Measurements from ENCODE around the gene NELL1. TPM values are rescaled to one million over a fixed set of nuclear protein-coding genes. Genes with fewer than 3 reads are reported as not detected.
A peak's percentile ranks its signal among the peaks of the same experiment; 100 is the strongest.

NELL1 gene
- total and polyA plus RNA-seq, 4 donors: 11.0 to 57.9 (median 31.2) TPM

- Histone ChIP-seq H3K4me1 (ENCODE audit: control insufficient read depth, insufficient read depth, low read length) (no peaks in the 10 kb centered on the region), H3K36me3 (ENCODE audit: control insufficient read depth, insufficient read depth, low read length) (no peaks in the 10 kb centered on the region), H3K27me3 (ENCODE audit: control insufficient read depth, insufficient read depth, low read length) (no peaks in the 10 kb centered on the region), H3K9me3 (ENCODE audit: control insufficient read depth, insufficient read depth, low read length) (no peaks in the 10 kb centered on the region), H3K27ac (ENCODE audit: low read depth, low read length) (no peak overlapping the region), H3K4me3 (ENCODE audit: low read depth, low read length) (no peak overlapping the region)
- WGBS (ENCODE audit: insufficient coverage): no CpG with 5 or more reads among the region's 1 CpG
- no peak for DNase-seq (ENCODE audit: low read depth in 4 of 6, low spot score in 6 of 6)
Observed at GRCh38 chr11:21546703-21547102, 877.3 kb downstream of the NELL1 start.

GRCh38 chr11:21552911-21553310, 883.5 kb downstream of the NELL1 start:
- Histone ChIP-seq H3K27ac (ENCODE audit: low read depth, low read length) (no peak overlapping the region), H3K27me3 (ENCODE audit: control insufficient read depth, insufficient read depth, low read length) (no peaks in the 10 kb centered on the region), H3K4me1 (ENCODE audit: control insufficient read depth, insufficient read depth, low read length) (no peaks in the 10 kb centered on the region), H3K9me3 (ENCODE audit: control insufficient read depth, insufficient read depth, low read length) (no peaks in the 10 kb centered on the region), H3K36me3 (ENCODE audit: control insufficient read depth, insufficient read depth, low read length) (no peaks in the 10 kb centered on the region), H3K4me3 (ENCODE audit: low read depth, low read length) (no peak overlapping the region)
- DNase-seq (ENCODE audit: low read depth in 4 of 6, low spot score in 6 of 6): peak in 2 of 6 donors; percentile 35 to 44
- WGBS (ENCODE audit: insufficient coverage): no CpG with 5 or more reads among the region's 1 CpG

DNA sequence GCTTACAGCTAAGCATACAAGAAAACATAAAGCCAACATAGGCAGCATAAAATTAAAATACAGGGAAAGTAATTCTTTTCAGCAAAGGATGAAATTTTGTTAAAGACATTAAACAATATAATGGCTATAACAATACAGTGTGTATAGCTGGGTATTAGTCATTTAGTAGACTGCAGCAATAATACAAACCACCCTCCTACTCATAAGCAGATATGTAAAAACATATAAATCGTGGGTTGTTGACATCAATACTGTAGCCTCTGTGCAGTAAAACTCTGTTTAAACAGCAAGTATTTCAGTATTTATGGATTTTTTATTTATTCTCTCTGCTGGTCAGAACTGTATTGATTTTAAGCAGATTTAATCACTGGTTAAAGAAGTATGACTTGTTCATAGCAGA, 884.4 kb downstream of the NELL1 start:
- no peaks in the 10 kb centered on the region for H3K4me1 ChIP-seq (ENCODE audit: control insufficient read depth, insufficient read depth, low read length)
- H3K27me3 ChIP-seq (ENCODE audit: control insufficient read depth, insufficient read depth, low read length): no peaks in the 10 kb centered on the region
- no peaks in the 10 kb centered on the region for H3K36me3 ChIP-seq (ENCODE audit: control insufficient read depth, insufficient read depth, low read length)
- no peak for DNase-seq (ENCODE audit: low read depth in 4 of 6, low spot score in 6 of 6)
- no peaks in the 10 kb centered on the region for H3K9me3 ChIP-seq (ENCODE audit: control insufficient read depth, insufficient read depth, low read length)
- whole genome bisulfite sequencing (ENCODE audit: insufficient coverage): no CpG with 5 or more reads among the region's 1 CpG
- no peak overlapping the region for H3K4me3 ChIP-seq (ENCODE audit: low read depth, low read length)
- H3K27ac ChIP-seq (ENCODE audit: low read depth, low read length): no peak overlapping the region

- no peak overlapping the region for H3K27ac ChIP-seq (ENCODE audit: low read depth, low read length)
- no peak for DNase-seq (ENCODE audit: low read depth in 4 of 6, low spot score in 6 of 6)
- no peak overlapping the region for H3K4me3 ChIP-seq (ENCODE audit: low read depth, low read length)
- H3K27me3 ChIP-seq (ENCODE audit: control insufficient read depth, insufficient read depth, low read length): no peaks in the 10 kb centered on the region
- H3K4me1 ChIP-seq (ENCODE audit: control insufficient read depth, insufficient read depth, low read length): no peaks in the 10 kb centered on the region
- WGBS (ENCODE audit: insufficient coverage): 94% methylated on average over 2 of the region's 3 CpGs
- no peaks in the 10 kb centered on the region for H3K36me3 ChIP-seq (ENCODE audit: control insufficient read depth, insufficient read depth, low read length)
- H3K9me3 ChIP-seq (ENCODE audit: control insufficient read depth, insufficient read depth, low read length): no peaks in the 10 kb centered on the region
Observed at GRCh38 chr11:21554284-21554683, 884.9 kb downstream of the NELL1 start.

- peak in 3 of 6 donors; percentile 7 to 82 (median 26) for DNase-seq (ENCODE audit: low read depth in 4 of 6, low spot score in 6 of 6)
- whole genome bisulfite sequencing (ENCODE audit: insufficient coverage): 36% methylated on average over 1 of the region's 3 CpGs
- no peaks in the 10 kb centered on the region for H3K36me3 ChIP-seq (ENCODE audit: control insufficient read depth, insufficient read depth, low read length)
- H3K9me3 ChIP-seq (ENCODE audit: control insufficient read depth, insufficient read depth, low read length): no peaks in the 10 kb centered on the region
- H3K27ac ChIP-seq (ENCODE audit: low read depth, low read length): no peak overlapping the region
- H3K4me1 ChIP-seq (ENCODE audit: control insufficient read depth, insufficient read depth, low read length): no peaks in the 10 kb centered on the region
- H3K4me3 ChIP-seq (ENCODE audit: low read depth, low read length): no peak overlapping the region
- H3K27me3 ChIP-seq (ENCODE audit: control insufficient read depth, insufficient read depth, low read length): no peaks in the 10 kb centered on the region
Observed at GRCh38 chr11:21556926-21557325, 887.5 kb downstream of the NELL1 start.

- WGBS (ENCODE audit: insufficient coverage): no CpG with 5 or more reads among the region's 2 CpGs
- no peaks in the 10 kb centered on the region for H3K36me3 ChIP-seq (ENCODE audit: control insufficient read depth, insufficient read depth, low read length)
- H3K27ac ChIP-seq (ENCODE audit: low read depth, low read length): no peak overlapping the region
- H3K4me1 ChIP-seq (ENCODE audit: control insufficient read depth, insufficient read depth, low read length): no peaks in the 10 kb centered on the region
- H3K9me3 ChIP-seq (ENCODE audit: control insufficient read depth, insufficient read depth, low read length): no peaks in the 10 kb centered on the region
- no peak overlapping the region for H3K4me3 ChIP-seq (ENCODE audit: low read depth, low read length)
- H3K27me3 ChIP-seq (ENCODE audit: control insufficient read depth, insufficient read depth, low read length): no peaks in the 10 kb centered on the region
- DNase-seq (ENCODE audit: low read depth in 4 of 6, low spot score in 6 of 6): no peak
Observed at GRCh38 chr11:21560466-21560975, 891.1 kb downstream of the NELL1 start.

DNA sequence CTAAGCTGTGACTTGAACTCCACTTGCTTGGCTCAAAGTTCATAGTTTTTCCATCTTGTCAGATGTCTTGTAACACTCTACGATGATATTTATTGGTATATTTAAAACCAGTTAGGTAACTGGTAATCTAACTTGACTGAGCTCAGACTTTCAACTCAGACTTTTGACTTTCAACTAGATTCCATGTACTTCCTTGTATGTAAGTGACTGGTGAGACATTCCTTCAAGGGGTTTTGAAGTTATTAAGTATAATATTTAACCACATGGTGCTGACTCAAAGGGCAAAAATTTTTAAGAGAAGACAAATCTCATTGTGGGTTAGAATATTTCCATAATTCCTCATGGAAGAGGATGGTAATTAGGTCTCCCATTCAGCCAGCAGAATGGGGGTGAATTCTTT, 892.2 kb downstream of the NELL1 start:
- Histone ChIP-seq H3K27ac (ENCODE audit: low read depth, low read length) (no peak overlapping the region), H3K27me3 (ENCODE audit: control insufficient read depth, insufficient read depth, low read length) (no peaks in the 10 kb centered on the region), H3K4me1 (ENCODE audit: control insufficient read depth, insufficient read depth, low read length) (no peaks in the 10 kb centered on the region), H3K36me3 (ENCODE audit: control insufficient read depth, insufficient read depth, low read length) (no peaks in the 10 kb centered on the region), H3K4me3 (ENCODE audit: low read depth, low read length) (no peak overlapping the region), H3K9me3 (ENCODE audit: control insufficient read depth, insufficient read depth, low read length) (no peaks in the 10 kb centered on the region)
- no CpG with 5 or more reads among the region's 1 CpG for WGBS (ENCODE audit: insufficient coverage)
- DNase-seq (ENCODE audit: low read depth in 4 of 6, low spot score in 6 of 6): no peak

DNA sequence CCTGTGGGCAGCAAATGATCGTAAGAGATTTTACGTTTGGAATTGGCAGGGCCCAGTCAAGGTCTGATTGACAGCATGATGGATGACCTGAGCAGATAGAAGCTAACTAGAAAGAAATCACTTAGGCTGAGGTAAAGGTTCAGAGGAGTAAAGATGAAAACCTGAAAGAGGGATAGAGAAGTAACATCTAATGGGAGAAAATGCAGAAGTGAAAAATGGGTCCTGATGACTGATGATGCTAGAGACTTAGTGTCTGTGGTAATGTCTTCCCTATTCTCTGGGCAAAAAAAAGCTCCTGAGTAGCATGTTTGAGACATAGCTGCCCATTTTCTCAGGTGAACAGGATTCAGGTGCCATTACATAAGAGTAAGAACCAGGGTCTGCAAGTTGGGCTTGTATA, 894.7 kb downstream of the NELL1 start:
- Histone ChIP-seq H3K9me3 (ENCODE audit: control insufficient read depth, insufficient read depth, low read length) (no peaks in the 10 kb centered on the region), H3K36me3 (ENCODE audit: control insufficient read depth, insufficient read depth, low read length) (no peaks in the 10 kb centered on the region), H3K27ac (ENCODE audit: low read depth, low read length) (no peak overlapping the region), H3K4me1 (ENCODE audit: control insufficient read depth, insufficient read depth, low read length) (no peaks in the 10 kb centered on the region), H3K27me3 (ENCODE audit: control insufficient read depth, insufficient read depth, low read length) (no peaks in the 10 kb centered on the region), H3K4me3 (ENCODE audit: low read depth, low read length) (no peak overlapping the region)
- 75% methylated on average over 2 of the region's 2 CpGs for WGBS (ENCODE audit: insufficient coverage)
- DNase-seq (ENCODE audit: low read depth in 4 of 6, low spot score in 6 of 6): no peak

DNA sequence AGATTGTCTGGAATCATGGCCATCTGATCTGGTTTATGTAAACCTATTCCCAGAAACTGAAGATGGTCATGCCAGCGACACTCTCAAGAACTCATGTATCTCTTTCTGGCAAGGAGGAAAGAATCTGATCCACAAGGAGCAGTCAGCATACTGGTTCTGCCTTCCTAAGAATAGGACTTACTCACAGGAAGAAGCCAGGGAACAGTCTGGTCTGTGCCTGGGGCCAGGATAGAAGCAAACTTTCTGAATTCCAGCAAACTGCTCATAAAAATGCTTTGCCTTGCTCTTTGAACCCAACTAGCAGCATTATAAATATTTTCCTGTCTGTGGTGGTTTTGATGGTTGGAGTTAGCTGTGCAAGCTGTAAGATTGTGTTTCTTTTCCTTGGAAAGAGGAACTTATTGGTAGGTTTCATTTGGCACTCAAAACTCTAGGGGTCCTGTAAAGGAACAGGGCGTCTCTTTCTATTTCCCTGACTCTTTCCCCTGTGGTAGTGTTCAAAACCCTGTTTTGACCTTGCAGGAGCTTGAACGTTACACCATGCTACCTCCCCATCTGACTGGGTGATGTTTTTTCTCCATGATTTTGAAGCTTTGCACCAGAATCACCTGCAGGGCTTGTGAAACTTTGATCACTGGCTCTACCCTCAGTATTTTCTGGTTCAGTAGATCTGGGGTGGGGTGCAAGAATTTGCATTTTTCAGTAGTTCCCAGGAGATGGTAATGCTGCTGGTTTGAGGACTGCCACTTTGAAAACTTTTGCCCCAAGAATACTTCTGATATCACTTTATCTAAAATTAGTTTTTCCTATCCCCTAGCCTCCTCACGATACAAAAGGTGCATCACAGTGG, 895.7 kb downstream of the NELL1 start:
- peak in 1 of 6 donors; percentile 10 for DNase-seq (ENCODE audit: low read depth in 4 of 6, low spot score in 6 of 6)
- H3K27ac ChIP-seq (ENCODE audit: low read depth, low read length): no peak overlapping the region
- H3K36me3 ChIP-seq (ENCODE audit: control insufficient read depth, insufficient read depth, low read length): no peaks in the 10 kb centered on the region
- H3K27me3 ChIP-seq (ENCODE audit: control insufficient read depth, insufficient read depth, low read length): no peaks in the 10 kb centered on the region
- no peak overlapping the region for H3K4me3 ChIP-seq (ENCODE audit: low read depth, low read length)
- 83% methylated on average over 3 of the region's 4 CpGs for WGBS (ENCODE audit: insufficient coverage)
- H3K9me3 ChIP-seq (ENCODE audit: control insufficient read depth, insufficient read depth, low read length): no peaks in the 10 kb centered on the region
- H3K4me1 ChIP-seq (ENCODE audit: control insufficient read depth, insufficient read depth, low read length): no peaks in the 10 kb centered on the region

DNA sequence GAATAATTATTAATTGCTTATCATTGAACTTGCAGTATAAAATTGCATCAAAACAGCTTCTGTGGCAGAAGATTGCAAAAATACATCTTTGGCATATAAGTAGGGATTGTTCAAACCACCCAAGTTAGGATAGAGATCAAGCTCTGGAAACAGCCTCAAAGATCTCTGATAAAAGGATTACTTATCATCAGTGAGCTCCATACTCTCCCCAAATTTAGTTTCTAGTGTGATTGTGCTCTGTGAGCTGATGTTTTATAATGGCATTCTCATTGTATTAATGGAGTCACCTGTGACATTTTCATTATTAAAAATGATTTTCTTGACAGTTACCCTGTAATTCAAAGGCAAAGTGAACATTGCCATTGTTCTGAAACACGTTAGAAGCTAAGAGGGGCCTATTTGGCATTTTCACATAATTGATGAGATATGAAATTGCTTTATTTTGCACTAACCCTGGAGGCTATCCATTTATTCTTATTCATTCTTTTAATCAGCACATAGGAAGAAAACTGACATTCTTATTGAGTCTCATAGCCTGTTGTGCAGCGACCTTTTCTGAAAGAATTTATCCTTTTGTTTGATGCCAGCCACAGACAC, 897.2 kb downstream of the NELL1 start:
- Histone ChIP-seq H3K9me3 (ENCODE audit: control insufficient read depth, insufficient read depth, low read length) (no peaks in the 10 kb centered on the region), H3K4me3 (ENCODE audit: low read depth, low read length) (no peak overlapping the region), H3K27ac (ENCODE audit: low read depth, low read length) (no peak overlapping the region), H3K4me1 (ENCODE audit: control insufficient read depth, insufficient read depth, low read length) (no peaks in the 10 kb centered on the region), H3K36me3 (ENCODE audit: control insufficient read depth, insufficient read depth, low read length) (no peaks in the 10 kb centered on the region), H3K27me3 (ENCODE audit: control insufficient read depth, insufficient read depth, low read length) (no peaks in the 10 kb centered on the region)
- no CpG with 5 or more reads among the region's 2 CpGs for WGBS (ENCODE audit: insufficient coverage)
- peak in 1 of 6 donors; percentile 38 for DNase-seq (ENCODE audit: low read depth in 4 of 6, low spot score in 6 of 6)

Data from spinal cord (tissue), 10 donors.